Skeletal muscle cell (primary cell): Measurements from ENCODE around the gene MED12L.

Source experiments
- DNase-seq: peaks from one replicate; pipeline ENCODE4 v3.0.0-alpha.2; 2010; ENCODE audit warnings: low read depth
- H3K4me3 ChIP-seq: 2 replicates; pipeline ENCODE4 v1.5.1; 2011; ENCODE audit warnings: low read depth, mild to moderate bottlenecking, control low read depth, low read length, moderate library complexity

The MED12L gene

DNA sequence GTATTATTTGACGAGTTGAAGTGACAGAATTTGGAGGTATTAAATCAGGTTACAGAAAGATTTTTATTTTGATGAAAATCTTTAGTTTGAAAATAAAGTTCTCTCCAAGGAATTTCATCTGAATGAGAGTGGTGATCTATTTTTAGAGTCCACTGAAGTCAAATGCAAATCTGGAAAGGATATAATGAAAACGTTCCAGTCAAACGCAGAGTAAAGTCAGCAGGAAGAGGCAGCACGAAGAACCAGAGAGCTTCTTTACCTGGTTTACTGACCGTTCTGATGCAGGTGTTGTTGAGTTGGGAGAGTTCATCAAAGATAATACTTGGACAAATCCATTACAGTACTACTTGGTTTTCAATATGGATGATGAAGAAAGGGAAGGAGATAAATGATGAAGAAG, 184.2 kb downstream of the MED12L start:
- no peak overlapping the region for H3K4me3 ChIP-seq
- DNase-seq: no peak

DNA sequence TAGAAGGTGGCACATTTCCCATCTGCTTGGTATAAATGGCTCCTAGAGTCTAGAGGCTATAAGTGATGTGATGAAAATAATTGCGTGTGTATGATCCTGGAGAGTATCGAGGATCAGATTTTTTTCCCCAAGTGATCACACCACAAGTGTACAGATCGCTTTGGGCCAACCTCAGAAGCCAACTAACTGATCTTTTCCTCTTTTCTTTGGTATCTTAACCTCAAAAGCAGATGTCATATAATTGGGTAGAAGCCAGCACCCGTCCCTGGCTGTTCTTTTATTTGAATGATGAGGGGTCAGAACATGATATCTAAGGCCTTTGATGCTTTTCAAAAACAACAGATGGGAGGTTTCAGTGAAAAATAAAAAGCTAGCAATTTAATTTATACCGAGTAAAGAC, 189.6 kb downstream of the MED12L start:
- no peak for DNase-seq
- no peak overlapping the region for H3K4me3 ChIP-seq

DNA sequence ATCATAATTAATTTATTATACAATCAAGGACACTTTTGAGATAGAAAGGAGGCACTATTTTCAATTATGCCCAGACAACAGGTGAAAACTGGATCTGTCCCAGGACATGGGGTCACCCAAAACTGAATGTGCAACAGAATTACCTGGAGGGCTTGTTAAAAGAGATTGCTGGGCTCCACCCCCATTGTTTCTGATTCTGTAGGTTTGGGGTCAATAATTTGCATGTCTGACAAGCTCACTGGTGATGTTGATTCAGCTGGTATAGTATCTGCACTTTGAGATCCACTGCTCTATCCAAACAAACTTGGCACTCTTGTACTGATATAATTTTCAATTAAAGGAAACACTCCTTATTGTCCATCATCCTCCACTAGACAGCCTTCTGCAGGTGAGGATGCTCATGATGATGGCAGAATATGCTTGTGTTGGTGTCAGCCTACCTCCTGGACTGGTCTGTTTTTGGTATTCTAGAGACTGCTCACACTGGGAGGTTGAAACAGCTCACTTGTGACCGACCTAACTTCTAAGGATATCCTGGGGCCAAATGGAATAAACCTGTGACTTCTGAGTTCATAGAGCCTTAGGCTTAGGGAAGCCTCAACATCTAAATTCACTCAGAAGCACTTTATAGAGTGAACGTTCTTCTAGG, 190.7 kb downstream of the MED12L start:
- no peak for DNase-seq
- no peak overlapping the region for H3K4me3 ChIP-seq

GRCh38 chr3:151276687-151277042, 191.2 kb downstream of the MED12L start:
- no peak for DNase-seq

GRCh38 chr3:151278230-151278629, 192.8 kb downstream of the MED12L start, which contains the start of gene P2RY14:
Gene P2RY14, minus strand, starts transcription at chr3:151278542. Its CDS starts 64,226 bp downstream, at chr3:151214316.
- no peak within 1 kb of the TSS for H3K4me3 ChIP-seq
- DNase-seq: no peak

More at GRCh38 chr3:151276687-151277042, 191.2 kb downstream of the MED12L start:
- H3K4me3 ChIP-seq: no peak overlapping the region

GRCh38 chr3:151281671-151282324, 196.3 kb downstream of the MED12L start:
- no peak overlapping the region for H3K4me3 ChIP-seq
- peak; percentile 47 for DNase-seq

- DNase-seq: peak; percentile 30
- H3K4me3 ChIP-seq: no peak overlapping the region
Measured at GRCh38 chr3:151282921-151283320, 197.5 kb downstream of the MED12L start.

GRCh38 chr3:151283387-151283786, 197.9 kb downstream of the MED12L start:
- no peak for DNase-seq
- H3K4me3 ChIP-seq: no peak overlapping the region

DNA sequence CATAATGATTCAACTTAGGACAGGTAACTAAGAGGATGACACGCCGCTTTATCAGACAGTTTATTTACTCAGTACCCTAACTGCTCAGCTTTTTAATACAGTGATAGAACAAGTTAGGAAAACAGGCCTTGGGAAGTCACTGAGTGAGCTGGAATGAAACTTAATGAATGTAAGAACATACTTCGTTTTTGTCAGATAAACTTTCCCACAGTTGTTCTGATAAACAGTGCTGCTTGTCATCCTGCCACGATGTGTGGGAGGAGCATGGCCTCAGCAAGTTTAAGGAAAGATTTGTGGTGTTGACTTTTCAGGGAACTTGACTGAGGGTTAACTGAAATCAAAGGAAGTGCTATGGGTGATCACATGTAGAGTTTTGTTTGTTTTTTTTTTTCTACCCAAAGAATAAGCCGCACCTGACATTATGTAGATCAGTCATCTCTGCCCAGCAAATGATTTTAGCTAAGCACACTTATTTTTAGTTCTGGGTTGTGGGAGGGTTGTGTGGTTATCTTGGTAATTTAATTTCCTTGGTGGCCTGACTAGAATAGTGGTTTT, 198.5 kb downstream of the MED12L start:
- DNase-seq: peak; percentile 46
- H3K4me3 ChIP-seq: no peak overlapping the region

DNA sequence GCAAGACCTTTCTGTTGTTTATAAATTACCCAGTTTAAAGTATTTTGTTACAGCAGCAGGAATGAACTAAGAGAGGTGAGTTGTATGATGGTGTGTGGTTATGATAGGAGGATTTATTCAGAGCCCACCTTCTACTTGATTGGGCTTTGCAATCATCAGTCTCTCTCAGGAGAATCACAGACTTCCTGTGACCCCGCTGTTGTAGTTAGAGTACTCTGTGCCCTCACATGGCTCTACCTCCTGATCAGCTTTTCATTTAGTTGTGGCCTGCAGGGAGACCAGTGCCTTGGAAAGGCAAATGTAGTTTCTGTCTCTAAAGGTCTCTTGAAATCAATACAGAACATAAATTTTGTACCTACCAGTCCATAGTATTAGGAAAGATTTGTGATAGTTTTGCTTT, 200.5 kb downstream of the MED12L start:
- no peak for DNase-seq
- H3K4me3 ChIP-seq: no peak overlapping the region

- DNase-seq: no peak
- H3K4me3 ChIP-seq: no peak overlapping the region
Measured at GRCh38 chr3:151289445-151289844, 204.0 kb downstream of the MED12L start.

DNA sequence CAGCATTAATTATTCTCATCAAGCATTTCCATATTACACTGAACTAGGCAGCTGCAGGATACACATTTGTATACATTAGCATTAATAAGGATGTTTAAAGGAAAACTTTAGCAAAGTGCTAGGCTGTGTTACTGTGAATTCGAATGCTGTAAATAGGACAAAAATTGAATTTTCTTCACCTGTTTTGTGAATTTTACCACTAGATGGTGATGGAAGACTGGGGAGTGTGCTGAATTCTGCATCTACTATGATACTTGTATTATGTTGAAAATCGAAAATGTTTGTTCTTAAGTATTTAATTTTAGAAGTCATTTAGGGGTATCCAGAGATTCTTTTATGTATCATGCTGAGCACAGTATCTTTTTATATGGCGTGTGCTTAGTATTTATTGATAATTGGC, 205.2 kb downstream of the MED12L start:
- H3K4me3 ChIP-seq: no peak overlapping the region
- peak; percentile 14 for DNase-seq

DNA sequence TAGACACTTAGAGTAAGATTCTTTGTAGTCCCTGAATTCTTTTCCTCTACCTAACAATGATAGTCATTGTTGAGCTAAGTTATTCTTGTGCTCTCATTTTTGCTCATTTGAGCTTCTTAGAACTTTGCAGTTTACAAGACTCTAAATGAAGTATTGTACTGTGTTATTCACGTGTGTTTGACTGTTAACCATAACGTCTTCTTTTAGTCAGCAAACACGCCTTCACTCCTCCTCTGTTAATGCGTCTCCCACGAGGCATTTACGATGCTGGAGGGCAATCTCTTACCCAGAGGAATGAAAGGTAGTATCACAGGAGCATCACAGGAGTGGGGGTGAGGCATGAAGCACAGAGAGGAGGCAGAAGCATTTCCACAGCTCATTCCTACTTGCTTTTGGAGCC, 207.7 kb downstream of the MED12L start:
- no peak for DNase-seq
- H3K4me3 ChIP-seq: no peak overlapping the region

DNA sequence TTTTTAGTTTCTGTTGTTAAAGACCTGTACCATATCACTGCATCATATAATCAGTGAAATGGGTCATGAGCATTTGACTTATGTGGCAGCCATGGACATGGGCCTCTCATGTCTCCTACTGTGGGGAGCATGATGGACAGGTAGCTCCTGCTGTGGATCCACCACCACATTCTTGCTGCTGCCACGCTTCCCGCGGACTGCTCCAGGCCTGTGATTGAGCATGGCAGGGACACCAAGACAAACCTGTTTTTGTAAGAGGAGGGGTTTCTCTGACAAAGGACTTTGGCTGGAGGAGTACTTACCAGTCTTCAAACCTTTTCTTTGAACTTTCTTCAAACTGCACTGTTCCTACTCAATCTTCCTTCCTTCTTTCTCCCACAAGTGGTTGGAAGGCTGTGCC, 210.8 kb downstream of the MED12L start:
- H3K4me3 ChIP-seq: no peak overlapping the region
- no peak for DNase-seq

- no peak for DNase-seq
Measured at GRCh38 chr3:151297429-151297828, 212.0 kb downstream of the MED12L start.

GRCh38 chr3:151299006-151299405, 213.5 kb downstream of the MED12L start:
- H3K4me3 ChIP-seq: no peak overlapping the region
- DNase-seq: no peak

More at GRCh38 chr3:151297429-151297828, 212.0 kb downstream of the MED12L start:
- no peak overlapping the region for H3K4me3 ChIP-seq

GRCh38 chr3:151300539-151300938, 215.1 kb downstream of the MED12L start:
- DNase-seq: no peak

DNA sequence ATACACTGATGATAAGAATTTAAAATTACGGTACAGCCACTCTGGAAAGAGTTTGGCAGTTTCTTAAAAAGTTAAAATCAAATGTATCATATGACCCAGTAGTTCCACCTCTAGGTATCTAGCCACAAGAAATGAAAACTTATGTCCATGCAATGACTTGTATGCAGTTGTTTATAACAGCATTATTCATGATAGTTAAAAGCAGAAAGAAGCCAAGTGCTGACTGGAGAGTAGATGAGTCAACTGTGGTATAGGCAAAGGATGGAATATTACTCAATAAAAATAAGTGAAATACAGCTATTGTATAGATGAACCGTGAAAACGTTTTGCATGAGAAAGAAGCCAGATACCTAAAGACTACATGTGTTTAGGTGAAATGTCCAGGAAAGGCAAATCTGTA, 216.3 kb downstream of the MED12L start:
- peak; percentile 57 for DNase-seq
- H3K4me3 ChIP-seq: no peak overlapping the region

More at GRCh38 chr3:151300539-151300938, 215.1 kb downstream of the MED12L start:
- H3K4me3 ChIP-seq: no peak overlapping the region

- no peak for DNase-seq
Measured at GRCh38 chr3:151303751-151304150, 218.3 kb downstream of the MED12L start.

GRCh38 chr3:151305060-151305774, 219.8 kb downstream of the MED12L start:
- DNase-seq: peak; percentile 97
- no peak overlapping the region for H3K4me3 ChIP-seq

More at GRCh38 chr3:151303751-151304150, 218.3 kb downstream of the MED12L start:
- no peak overlapping the region for H3K4me3 ChIP-seq
